Central memory CD8-positive, alpha-beta T cell (primary cell): ENCODE results near the gene CHD8.
"Not testable (repeated sequence)": the region's sequence is repeated elsewhere in the genome, so short reads cannot be mapped to it uniquely, and the experiment has no call there.

ENCODE experiments used
- ATAC-seq: fragments of 150-1000 bp; cut with Tn5 transposase; replicated peaks from 2 replicates; pipeline ENCODE4 v1.10.0; 2022; ENCODE audit warnings: mild to moderate bottlenecking, moderate FRiP score, moderate number of reproducible peaks; ENCODE audit not compliant: poor library complexity, severe bottlenecking; ENCODE audit errors: extremely low read depth
- DNase-seq, 2 donors: peaks; one replicate each; pipeline ENCODE4 v3.0.0; 2021; ENCODE audit warnings: low spot score in 2 of 2
- H3K27ac Mint-ChIP-seq: one replicate; pipeline ENCODE4 v1.8.0; 2022; ENCODE audit warnings: low read depth, mild to moderate bottlenecking, moderate library complexity, mixed read lengths
- H3K27me3 Mint-ChIP-seq: one replicate; pipeline ENCODE4 v1.8.0; 2022; ENCODE audit warnings: mixed read lengths
- H3K36me3 Mint-ChIP-seq: one replicate; pipeline ENCODE4 v1.8.0; 2022; ENCODE audit warnings: mild to moderate bottlenecking, moderate library complexity, mixed read lengths; ENCODE audit not compliant: insufficient read depth
- H3K4me1 Mint-ChIP-seq: one replicate; pipeline ENCODE4 v1.8.0; 2022; ENCODE audit warnings: mixed read lengths
- H3K4me3 Mint-ChIP-seq: one replicate; pipeline ENCODE4 v1.8.0; 2022; ENCODE audit warnings: mild to moderate bottlenecking, moderate library complexity, mixed read lengths
- H3K9me3 Mint-ChIP-seq: one replicate; pipeline ENCODE4 v1.8.0; 2022; ENCODE audit warnings: mixed read lengths

The CHD8 gene

DNA sequence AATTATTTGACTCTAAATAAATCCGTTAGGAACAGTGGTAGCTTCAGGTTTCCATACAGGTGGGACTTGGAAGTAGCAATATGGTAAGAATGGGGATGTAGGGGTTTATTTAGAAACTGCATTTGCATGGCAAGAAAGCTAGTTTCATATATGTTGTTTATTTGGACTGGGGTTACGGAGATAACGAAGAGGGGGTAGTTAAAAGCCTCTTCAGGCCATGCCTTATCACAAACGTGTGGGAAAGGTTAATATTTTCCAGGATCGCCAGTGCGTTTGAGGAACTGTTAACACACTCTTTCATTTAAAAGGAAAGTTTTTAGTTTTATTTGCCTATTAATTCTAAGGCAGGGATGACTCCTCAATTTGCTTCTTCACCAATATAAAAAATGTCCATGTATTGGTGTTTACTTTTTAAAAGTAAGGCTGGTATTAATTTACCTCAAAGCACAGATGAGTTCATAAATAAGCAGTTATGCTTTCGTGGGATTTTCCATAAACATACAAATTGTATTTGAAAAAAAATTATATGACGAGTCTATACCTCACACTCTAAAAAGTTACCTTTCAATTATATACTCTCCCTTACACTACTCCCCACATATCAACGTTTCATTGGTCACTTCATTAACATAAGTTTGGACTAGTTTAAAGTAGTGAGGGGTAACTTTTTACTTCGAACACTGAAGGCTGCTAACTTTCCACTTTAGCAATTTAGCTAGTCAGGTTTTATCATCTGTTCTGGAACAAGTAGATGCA is 20.0 kb upstream of the CHD8 start:
- Mint-ChIP-seq H3K4me3 (peak overlapping the region; percentile 97), H3K27ac (peak overlapping the region; percentile 98), H3K4me1 (peaks cover 27% of the 10 kb centered on the region), H3K9me3 (no peaks in the 10 kb centered on the region), H3K36me3 (peaks cover 35% of the 10 kb centered on the region), H3K27me3 (no peaks in the 10 kb centered on the region)
- DNase-seq (no peak), ATAC-seq (no peak)

GRCh38 chr14:21467616-21468015 is 11.7 kb upstream of the CHD8 start:
- ATAC-seq (no peak), DNase-seq (no peak)
- Mint-ChIP-seq H3K4me1 (peaks cover 5% of the 10 kb centered on the region), H3K27ac (no peak overlapping the region), H3K36me3 (peaks cover 53% of the 10 kb centered on the region), H3K4me3 (no peak overlapping the region), H3K9me3 (no peaks in the 10 kb centered on the region), H3K27me3 (no peaks in the 10 kb centered on the region)

DNA sequence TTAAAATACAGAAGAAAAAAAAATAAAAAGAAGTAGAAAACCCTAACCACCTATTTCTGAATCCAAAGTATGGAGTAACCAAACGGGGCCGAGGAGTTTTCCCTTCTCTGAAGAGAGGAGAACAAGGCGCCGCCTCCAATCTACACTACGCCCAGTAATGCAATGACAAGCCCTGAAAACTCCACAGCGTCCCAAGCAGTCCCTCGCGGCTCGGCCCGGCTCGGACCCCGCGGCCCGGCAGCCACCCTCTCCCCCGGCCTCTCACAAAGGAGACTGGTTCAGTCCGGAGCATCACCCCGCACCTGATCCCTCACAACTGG is 371 bp downstream of the CHD8 start:
- Mint-ChIP-seq H3K9me3 (no peaks in the 10 kb centered on the region), H3K4me3 (peak overlapping the region; percentile 96), H3K27me3 (no peaks in the 10 kb centered on the region), H3K27ac (peak overlapping the region; percentile 94), H3K4me1 (peaks cover 38% of the 10 kb centered on the region), H3K36me3 (peaks cover 26% of the 10 kb centered on the region)
- peak; percentile 8 for ATAC-seq
- DNase-seq, result no peak

DNA sequence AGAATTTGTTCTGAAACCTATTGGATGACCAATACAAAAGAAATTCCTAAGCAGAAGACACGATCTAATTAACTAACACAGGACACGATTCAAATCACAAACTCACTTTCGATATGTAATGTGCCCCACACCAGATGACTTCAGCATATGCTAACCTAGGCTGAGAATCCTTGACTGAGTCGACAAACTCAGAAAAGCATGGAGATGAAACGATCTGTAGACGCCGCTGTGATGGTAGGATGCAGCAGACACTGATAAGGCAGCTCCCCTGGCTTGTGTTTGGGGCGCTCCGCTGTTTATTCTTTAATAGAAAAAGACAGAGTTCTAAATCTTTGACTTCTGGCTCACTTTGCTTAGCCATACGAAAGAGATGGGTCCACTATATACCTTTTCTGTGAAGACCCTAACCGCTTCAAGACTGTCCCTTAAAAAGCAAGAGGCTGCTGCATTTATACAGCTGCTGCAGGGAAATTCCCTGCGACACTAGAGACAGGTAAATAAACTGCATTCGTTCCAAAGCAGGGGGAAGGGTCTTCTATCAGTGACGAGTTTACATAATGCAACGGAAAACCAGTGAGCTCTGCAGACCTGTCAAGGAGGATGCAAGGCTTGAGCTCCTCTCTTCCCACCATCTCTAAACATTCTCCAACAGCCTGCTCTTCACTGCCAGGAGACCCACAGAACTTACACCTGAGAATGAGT is 929 bp downstream of the CHD8 start:
- no peak for DNase-seq
- ATAC-seq, result no peak
- Mint-ChIP-seq H3K9me3 (no peaks in the 10 kb centered on the region), H3K4me1 (peaks cover 43% of the 10 kb centered on the region), H3K27me3 (no peaks in the 10 kb centered on the region), H3K27ac (peak overlapping the region; percentile 94), H3K36me3 (peaks cover 24% of the 10 kb centered on the region), H3K4me3 (peak overlapping the region; percentile 96)

DNA sequence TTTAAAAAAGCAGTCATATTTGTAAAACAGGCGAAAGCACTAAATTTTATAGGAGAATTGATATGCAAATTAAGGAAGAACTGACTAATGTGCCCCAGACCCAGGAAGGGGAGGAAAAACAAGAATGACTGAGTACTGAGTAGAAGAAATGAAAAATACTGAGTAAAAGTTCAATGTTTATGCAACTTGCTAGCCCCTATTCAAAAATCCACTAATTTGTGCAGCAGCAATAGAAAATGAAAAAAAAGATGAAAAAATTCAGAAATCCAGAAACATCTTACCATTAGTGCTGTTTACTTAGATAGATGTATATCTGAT is 6.1 kb downstream of the CHD8 start:
- H3K27ac Mint-ChIP-seq, result peak overlapping the region; percentile 53
- DNase-seq (no peak), ATAC-seq (no peak)
- H3K4me3 Mint-ChIP-seq, result no peak overlapping the region
- no peaks in the 10 kb centered on the region for H3K27me3 Mint-ChIP-seq
- H3K36me3 Mint-ChIP-seq, result peaks cover 4% of the 10 kb centered on the region
- H3K9me3 Mint-ChIP-seq, result no peaks in the 10 kb centered on the region
- peaks cover 55% of the 10 kb centered on the region for H3K4me1 Mint-ChIP-seq

DNA sequence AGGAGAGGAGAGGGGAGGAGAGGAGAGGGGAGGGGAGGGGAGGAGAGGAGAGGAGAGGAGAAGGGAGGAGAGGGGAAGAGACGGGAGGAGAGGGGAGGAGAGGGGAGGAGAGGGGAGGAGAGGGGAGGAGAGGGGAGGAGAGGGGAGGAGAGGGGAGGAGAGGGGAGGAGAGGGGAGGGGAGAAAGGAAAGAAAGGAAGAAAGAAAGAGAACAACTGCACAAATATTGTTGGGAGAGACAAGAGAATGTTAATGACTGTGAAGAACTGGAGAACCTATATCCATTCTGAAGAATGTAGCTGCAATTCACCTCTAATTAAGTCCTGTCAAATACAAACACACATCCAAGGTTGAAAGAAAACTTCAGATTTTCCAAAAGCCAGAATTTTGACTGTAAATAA is 13.3 kb downstream of the CHD8 start:
- Mint-ChIP-seq H3K27ac (peak overlapping the region; percentile 79), H3K4me1 (peaks cover 59% of the 10 kb centered on the region)
- not testable (repeated sequence) for H3K9me3 Mint-ChIP-seq, H3K27me3 Mint-ChIP-seq, H3K36me3 Mint-ChIP-seq, ATAC-seq, DNase-seq, H3K4me3 Mint-ChIP-seq

DNA sequence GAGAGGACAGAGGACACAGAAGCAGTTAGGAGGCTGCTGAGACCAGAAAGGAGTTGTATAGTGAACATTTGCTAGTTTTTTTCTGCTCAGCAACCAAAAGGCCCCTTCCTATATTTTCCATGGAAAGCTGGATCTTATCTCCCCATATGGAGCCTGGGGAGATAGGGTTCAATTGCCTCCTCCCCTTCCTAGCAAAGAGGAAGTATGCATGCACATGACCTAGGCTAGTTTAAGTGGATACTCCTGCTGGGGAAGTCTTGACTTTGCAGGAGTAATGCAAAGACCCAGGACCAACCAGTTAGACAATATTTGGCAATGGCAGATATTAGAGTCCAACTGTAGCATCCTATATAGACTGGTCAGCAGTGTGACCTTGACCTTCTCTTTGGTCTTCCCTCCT is 15.1 kb downstream of the CHD8 start:
- H3K4me3 Mint-ChIP-seq, result no peak overlapping the region
- no peaks in the 10 kb centered on the region for H3K27me3 Mint-ChIP-seq
- ATAC-seq (no peak), DNase-seq (no peak)
- peak overlapping the region; percentile 97 for H3K27ac Mint-ChIP-seq
- H3K36me3 Mint-ChIP-seq, result peaks cover 12% of the 10 kb centered on the region
- peaks cover 61% of the 10 kb centered on the region for H3K4me1 Mint-ChIP-seq
- no peaks in the 10 kb centered on the region for H3K9me3 Mint-ChIP-seq

DNA sequence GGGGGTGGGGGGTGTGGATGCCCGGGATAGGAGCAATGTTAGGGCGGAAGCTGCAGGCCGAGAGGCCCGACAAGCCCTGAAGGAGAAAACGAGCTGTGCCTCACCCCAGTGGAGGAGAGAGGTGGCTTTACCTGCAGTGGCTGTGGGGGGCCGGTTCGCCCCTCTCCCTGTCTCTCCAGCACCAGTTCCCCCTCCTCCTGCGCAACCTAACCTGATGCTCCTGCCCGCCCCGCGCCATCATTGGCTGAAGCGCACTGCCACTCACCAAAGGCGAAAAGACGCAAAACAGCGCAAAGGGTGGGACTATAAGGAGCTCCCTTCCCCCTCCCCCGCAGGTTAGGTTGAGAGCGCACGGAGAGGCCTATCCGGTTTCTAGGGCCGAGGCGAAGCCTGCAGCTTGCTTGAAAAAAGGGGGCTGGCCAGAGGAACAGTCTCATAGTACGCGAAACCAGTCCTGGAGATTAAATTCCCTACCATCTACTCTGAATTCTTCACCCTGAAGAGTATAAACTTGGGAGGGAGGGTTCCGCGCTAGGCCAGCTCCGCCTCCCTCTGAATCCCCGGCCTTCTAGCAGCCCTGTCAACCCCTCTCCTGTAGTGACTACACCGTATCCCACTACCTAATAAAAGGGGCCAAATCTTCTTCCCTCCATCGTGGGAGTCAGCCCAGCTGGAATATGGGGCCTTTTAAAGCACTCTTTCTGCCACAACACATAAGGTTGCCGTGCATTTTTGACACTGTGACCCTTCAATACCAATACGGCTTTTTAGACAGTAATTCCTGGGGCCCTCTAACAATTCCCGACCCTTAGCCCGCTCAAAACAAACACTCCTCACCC is 18.6 kb downstream of the CHD8 start:
- peaks cover 77% of the 10 kb centered on the region for H3K4me1 Mint-ChIP-seq
- no peaks in the 10 kb centered on the region for H3K27me3 Mint-ChIP-seq
- H3K9me3 Mint-ChIP-seq, result no peaks in the 10 kb centered on the region
- ATAC-seq (peak; percentile 99), DNase-seq (peak; percentile 97 to 99)
- H3K27ac Mint-ChIP-seq, result peak overlapping the region; percentile 97
- peaks cover 18% of the 10 kb centered on the region for H3K36me3 Mint-ChIP-seq
- peak overlapping the region; percentile 89 for H3K4me3 Mint-ChIP-seq

DNA sequence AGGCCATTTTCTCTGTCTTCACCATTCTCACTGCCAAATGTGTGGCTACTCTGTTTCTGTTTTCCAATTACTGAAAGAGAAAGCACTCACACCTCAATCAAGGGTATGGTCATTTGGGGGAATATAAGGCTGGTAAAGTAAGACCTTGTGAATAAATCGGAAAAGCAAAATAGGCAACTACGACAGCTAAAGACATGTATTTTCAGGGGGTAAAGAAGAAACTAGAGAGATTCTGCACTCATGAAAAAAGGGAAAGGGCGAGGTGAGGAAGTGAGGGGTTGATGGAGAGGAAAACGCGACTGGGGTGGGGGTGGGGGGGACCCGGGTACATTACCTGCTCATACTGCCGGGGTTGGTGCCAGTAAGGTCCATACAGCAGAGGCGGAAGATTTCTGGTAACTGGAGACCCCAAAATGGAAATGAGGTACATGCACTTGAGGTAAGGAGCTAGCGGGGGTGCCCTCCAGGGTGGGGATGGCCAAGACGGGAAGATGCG is 19.3 kb downstream of the CHD8 start:
- peaks cover 72% of the 10 kb centered on the region for H3K4me1 Mint-ChIP-seq

GRCh38 chr14:21431126-21431525 is 24.8 kb downstream of the CHD8 start:
- Mint-ChIP-seq H3K9me3 (no peaks in the 10 kb centered on the region), H3K36me3 (peaks cover 45% of the 10 kb centered on the region), H3K4me3 (no peak overlapping the region), H3K4me1 (peaks cover 48% of the 10 kb centered on the region), H3K27me3 (no peaks in the 10 kb centered on the region), H3K27ac (no peak overlapping the region)
- ATAC-seq (no peak), DNase-seq (no peak)

More for the DNA sequence above, 19.3 kb downstream of the CHD8 start:
- Mint-ChIP-seq H3K36me3 (peaks cover 20% of the 10 kb centered on the region), H3K27me3 (no peaks in the 10 kb centered on the region), H3K27ac (peak overlapping the region; percentile 97), H3K9me3 (no peaks in the 10 kb centered on the region), H3K4me3 (peak overlapping the region; percentile 89)
- ATAC-seq, result peak; percentile 11
- DNase-seq, result no peak

GRCh38 chr14:21428930-21429329 is 27.0 kb downstream of the CHD8 start:
- no peak overlapping the region for H3K4me3 Mint-ChIP-seq

GRCh38 chr14:21426692-21427091 is 29.2 kb downstream of the CHD8 start:
- DNase-seq, result no peak
- Mint-ChIP-seq H3K27me3 (no peaks in the 10 kb centered on the region), H3K9me3 (no peaks in the 10 kb centered on the region), H3K4me1 (peaks cover 17% of the 10 kb centered on the region), H3K27ac (no peak overlapping the region), H3K36me3 (peaks cover 71% of the 10 kb centered on the region), H3K4me3 (no peak overlapping the region)
- no peak for ATAC-seq

More at GRCh38 chr14:21428930-21429329, 27.0 kb downstream of the CHD8 start:
- H3K27ac Mint-ChIP-seq, result no peak overlapping the region
- ATAC-seq (no peak), DNase-seq (no peak)
- H3K9me3 Mint-ChIP-seq, result no peaks in the 10 kb centered on the region
- H3K27me3 Mint-ChIP-seq, result no peaks in the 10 kb centered on the region
- peaks cover 32% of the 10 kb centered on the region for H3K4me1 Mint-ChIP-seq
- peaks cover 57% of the 10 kb centered on the region for H3K36me3 Mint-ChIP-seq
